Fibroblast of villous mesenchyme (primary cell): ENCODE results near the gene IL1RAPL2. TPM values are rescaled to one million over a fixed set of nuclear protein-coding genes. Genes with fewer than 3 reads are reported as not detected.
A peak's percentile ranks its signal among the peaks of the same experiment; 100 is the strongest.

ENCODE experiments used
- DNase-seq: peaks from one replicate; pipeline ENCODE4 v3.0.0-alpha.2; 2010; ENCODE audit warnings: low read depth
- H3K4me3 ChIP-seq: 2 replicates; pipeline ENCODE4 v1.5.1; 2011; ENCODE audit warnings: low read depth, mild to moderate bottlenecking, low read length
- total RNA-seq: library from RNA; depleted of rRNA; stranded (reverse); fragments of >200 nt; gene quantifications from 2 replicates; pipeline ENCODE4 v1.2.3, GENCODE V29; 2012
- TF ChIP-seq, protein P1 (sequence below): IDR thresholded peaks from 2 replicates; pipeline ENCODE4 v1.5.1; 2012; ENCODE audit warnings: low read depth, mild to moderate bottlenecking, low read length; ENCODE audit not compliant: insufficient read depth

The IL1RAPL2 gene
- total RNA-seq, 1 donor = 0.43 TPM

DNA sequence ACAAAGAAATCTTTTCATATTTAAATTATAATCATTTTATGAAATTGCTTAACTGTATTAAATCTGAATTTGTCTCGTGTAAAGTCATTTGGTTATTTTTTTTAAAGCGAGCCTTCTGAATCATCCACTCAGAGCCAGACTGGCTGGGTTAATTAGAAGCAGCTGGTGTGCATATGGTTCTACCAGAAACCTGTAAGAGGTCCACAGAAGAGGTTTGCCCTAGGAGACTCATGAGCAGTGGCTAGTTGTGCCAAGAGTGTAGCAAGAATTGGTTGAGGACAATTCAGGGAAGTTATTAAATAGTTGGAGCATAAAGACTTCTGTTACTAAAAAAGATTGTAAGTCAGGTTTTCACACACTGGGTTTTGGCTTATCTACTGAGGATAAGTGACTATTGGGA lies 267.4 kb downstream of the IL1RAPL2 start:
- DNase-seq = peak; percentile 14
- TF ChIP-seq, protein P1, sequence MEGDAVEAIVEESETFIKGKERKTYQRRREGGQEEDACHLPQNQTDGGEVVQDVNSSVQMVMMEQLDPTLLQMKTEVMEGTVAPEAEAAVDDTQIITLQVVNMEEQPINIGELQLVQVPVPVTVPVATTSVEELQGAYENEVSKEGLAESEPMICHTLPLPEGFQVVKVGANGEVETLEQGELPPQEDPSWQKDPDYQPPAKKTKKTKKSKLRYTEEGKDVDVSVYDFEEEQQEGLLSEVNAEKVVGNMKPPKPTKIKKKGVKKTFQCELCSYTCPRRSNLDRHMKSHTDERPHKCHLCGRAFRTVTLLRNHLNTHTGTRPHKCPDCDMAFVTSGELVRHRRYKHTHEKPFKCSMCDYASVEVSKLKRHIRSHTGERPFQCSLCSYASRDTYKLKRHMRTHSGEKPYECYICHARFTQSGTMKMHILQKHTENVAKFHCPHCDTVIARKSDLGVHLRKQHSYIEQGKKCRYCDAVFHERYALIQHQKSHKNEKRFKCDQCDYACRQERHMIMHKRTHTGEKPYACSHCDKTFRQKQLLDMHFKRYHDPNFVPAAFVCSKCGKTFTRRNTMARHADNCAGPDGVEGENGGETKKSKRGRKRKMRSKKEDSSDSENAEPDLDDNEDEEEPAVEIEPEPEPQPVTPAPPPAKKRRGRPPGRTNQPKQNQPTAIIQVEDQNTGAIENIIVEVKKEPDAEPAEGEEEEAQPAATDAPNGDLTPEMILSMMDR = no peak
- no peak overlapping the region for H3K4me3 ChIP-seq

DNA sequence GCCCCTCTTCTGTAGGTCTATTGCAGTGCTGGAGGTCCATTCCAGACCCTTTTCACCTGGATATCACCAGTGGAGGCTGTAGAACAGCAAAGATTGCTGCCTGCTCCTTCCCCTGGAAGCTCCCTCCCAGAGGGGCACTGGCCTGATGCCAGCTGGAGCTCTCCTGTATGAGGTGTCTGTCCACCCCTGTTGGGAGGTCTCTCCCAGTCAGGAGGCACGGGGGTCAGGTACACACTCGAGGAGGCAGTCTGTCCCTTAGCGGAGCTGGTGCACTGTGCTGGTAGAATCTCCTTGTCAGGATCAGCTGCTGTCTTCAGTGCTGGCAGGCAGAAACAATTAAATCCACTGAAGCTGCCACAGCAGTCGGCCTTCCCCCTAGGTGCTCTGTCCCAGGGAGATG lies 276.6 kb downstream of the IL1RAPL2 start:
- no peak overlapping the region for H3K4me3 ChIP-seq

DNA sequence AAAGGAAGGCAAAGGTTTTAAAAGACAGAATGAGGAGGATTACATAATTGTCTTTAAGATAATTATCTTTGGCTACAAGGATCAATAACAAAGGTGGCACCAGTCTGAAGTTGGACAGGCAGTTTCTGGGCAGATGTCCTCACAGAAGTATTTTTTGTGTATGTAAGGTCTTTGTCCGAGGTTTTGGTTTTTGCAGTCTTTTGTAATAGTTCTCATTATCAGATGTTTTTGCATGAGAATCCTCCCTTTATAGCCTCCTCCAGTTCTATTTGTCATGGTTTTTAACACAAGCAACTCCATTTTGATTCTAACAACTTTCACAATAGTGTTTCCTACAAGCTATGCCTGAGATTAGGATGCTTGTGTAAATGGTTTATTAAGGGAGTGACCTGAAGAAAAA lies 286.2 kb downstream of the IL1RAPL2 start:
- H3K4me3 ChIP-seq = no peak overlapping the region
- TF ChIP-seq, protein P1 = no peak
- no peak for DNase-seq

More for the DNA sequence above, 276.6 kb downstream of the IL1RAPL2 start:
- no peak for DNase-seq
- TF ChIP-seq, protein P1 = no peak

DNA sequence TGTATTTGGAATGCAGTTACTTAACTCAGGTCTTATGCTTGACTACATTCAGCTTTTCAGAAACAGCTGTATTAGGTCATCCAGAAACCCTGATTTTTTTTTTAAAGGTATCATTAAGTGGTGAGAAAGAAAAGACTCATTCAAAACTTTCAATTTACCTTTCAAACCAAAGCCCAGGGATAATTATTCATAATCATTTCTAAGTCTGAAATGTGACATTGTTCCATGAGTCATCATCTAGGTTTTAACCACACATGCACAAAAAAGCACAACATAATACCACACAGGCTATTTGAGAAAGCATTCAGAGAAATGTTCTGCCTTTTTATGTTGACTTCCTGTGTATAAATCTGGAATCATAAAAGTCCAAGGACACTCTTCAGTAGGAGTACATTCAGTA lies 288.2 kb downstream of the IL1RAPL2 start:
- TF ChIP-seq, protein P1 = no peak
- no peak overlapping the region for H3K4me3 ChIP-seq
- peak; percentile 27 for DNase-seq

DNA sequence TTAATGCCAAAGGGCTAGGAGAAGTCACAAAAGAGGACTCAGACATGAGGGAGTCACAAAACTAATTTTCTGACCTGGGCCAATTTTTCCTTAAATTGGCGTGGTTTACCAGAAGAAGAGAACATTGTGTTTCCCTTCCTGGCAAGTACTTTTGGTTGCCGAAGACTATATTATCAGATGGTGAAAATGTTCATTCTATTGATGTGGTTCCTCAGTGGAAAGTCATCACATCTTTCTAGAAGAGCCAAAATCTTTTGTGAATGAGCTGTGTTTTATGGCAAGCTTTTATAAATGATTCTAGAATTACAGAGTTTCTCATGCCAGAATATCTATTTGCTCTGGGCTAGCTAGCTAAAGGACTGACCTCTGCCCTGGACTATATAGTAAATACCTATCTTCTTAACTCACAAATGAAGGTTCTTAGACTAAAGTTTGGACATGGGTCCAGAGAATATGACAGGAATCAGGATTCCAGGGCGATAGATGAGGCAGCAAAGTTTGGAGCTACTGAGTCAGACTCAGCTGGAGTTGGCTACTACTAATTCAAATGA lies 288.9 kb downstream of the IL1RAPL2 start:
- TF ChIP-seq, protein P1 = no peak
- DNase-seq = no peak
- H3K4me3 ChIP-seq = no peak overlapping the region

DNA sequence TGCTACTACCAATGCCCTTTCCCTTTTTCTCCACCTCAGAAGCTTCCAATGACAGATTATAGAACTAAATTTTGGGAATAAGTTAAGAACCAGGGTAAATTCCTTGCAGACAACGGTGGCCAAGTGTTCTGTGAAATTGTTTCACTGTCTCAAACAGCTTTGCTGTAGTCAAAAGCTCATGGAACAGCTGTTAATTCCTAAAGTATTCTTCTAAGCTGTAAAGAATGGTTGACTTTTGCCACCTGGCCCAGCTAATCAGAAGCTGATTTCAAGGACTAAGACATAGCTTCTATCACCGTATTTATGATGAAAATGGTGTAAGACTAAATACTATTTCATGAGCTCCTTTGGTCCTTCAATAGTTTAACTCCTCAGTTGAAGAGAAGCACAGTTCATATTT lies 297.5 kb downstream of the IL1RAPL2 start:
- no peak for DNase-seq
- no peak overlapping the region for H3K4me3 ChIP-seq
- TF ChIP-seq, protein P1 = no peak

DNA sequence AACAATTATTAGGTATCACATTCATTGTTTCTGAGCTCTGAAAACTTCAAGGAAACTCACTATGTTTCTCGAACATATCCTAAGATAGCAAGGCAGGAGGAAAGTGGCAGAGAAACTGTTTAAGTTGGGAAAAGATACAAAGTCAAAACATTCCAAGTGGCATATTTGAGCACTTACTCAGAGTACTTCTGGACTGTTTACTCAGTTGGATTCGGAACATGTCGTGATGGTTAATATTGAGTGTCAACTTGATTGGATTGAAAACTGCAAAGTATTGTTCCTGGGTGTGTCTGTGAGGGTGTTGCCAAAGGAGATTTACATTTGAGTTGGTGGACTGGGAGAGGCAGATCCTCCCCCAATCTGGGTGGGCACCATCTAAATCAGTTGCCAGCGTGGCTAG lies 298.3 kb downstream of the IL1RAPL2 start:
- TF ChIP-seq, protein P1 = no peak
- no peak for DNase-seq
- no peak overlapping the region for H3K4me3 ChIP-seq
